GM21786 (cell line): Measurements from ENCODE around the gene MMP25.
"Not testable (repeated sequence)": the region's sequence is repeated elsewhere in the genome, so short reads cannot be mapped to it uniquely, and the experiment has no call there.

Experiments
- ATAC-seq: cut with Tn5 transposase; IDR thresholded peaks from one replicate; pipeline ENCODE4 v1.9.1; 2021; ENCODE audit not compliant: unreplicated experiment

Gene MMP25

DNA sequence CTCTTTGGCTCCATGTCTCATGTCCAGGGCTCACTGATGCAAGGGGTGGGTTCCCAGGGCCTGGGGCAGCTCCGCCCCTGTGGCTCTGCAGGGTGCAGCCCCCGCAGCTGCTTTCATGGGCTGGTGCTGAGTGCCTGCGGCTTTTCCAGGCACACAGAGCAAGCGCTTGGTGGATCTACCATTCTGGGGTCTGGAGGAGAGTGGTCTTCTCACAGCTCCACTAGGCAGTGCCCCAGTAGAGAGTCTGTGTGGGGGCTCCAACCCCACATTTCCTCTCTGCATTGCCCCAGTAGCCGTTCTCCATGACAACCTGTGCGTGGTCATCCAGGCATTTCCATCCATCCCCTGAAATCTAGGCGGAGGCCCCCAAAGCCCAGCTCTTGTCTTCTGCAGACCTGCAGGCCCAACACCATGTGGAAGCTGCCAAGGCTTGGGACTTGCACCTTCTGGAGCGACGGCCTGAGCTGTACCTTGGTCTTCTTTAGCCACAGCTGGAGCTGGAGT is 24.3 kb downstream of the MMP25 start:
- ATAC-seq = no peak

DNA sequence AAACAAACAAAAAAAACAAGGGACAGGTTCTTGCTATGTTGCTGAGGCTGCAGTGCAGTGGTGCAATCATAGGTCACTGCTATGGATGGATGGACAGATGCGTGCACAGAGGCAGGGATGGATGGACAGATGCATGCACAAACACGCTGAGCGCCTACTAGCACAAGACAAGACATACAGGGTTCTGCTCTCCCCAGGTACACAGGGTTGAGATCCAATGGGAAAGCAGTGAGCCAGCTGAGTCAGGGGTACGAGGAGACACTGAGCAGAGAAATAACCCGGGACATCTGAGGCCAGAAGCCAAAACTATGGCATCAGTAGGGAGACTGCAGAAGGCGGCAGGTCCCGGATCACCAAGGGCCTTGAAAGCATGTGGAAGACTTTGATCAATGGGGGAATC is 25.3 kb downstream of the MMP25 start:
- ATAC-seq = no peak

DNA sequence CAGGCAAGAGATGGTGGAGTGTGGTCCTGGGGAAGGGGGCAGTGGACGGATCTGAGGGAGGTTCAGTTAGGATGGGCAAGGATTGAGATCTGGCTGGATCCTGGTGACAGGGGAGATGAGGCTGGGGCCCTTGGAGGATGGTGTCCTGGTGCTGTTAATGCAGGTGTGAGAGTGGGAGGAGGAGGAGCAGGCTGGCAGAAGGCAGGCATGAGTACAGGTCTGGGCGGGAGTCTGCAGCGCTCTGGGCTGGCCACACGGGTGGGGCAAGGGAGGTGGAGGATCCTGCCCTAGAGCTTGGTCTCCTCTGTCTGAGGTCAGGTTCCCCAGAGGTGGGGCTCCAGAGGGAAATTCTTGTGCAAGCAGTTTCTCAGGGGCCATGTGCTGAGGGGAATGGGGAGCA is 25.8 kb downstream of the MMP25 start:
- not testable (repeated sequence) for ATAC-seq

DNA sequence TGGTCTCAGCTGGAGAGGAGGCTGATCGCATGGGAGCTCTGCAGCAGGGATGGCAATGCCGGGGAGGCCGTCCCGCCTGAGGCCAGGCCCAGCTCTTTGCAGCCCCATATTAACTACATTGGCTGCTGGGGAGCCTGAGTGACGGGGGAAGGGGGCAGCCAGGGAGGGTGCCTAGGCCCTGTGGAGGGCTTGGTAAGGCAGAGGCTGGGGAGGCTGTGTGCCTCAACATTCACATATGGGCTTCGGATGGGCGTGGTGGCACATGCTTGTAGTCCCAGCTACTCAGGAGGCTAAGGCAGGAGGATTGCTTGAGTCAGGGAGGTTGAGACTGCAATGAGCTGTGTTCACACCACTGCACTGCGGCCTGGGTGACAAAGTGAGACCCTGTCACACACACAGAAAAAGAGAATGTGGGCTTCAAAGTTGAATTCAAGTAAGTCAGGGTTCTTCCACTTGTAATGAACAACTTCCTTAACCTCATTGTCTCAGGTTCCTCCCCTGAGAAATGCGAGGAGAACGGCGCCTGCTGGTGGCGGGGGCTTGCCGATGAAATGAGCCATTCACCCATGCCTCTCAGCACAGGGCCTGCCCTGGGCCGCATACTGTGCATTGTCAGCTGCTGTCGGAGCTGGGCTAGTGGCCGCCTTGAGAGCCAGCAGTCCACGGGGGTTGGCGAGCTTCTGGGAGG is 26.4 kb downstream of the MMP25 start:
- ATAC-seq = not testable (repeated sequence)

DNA sequence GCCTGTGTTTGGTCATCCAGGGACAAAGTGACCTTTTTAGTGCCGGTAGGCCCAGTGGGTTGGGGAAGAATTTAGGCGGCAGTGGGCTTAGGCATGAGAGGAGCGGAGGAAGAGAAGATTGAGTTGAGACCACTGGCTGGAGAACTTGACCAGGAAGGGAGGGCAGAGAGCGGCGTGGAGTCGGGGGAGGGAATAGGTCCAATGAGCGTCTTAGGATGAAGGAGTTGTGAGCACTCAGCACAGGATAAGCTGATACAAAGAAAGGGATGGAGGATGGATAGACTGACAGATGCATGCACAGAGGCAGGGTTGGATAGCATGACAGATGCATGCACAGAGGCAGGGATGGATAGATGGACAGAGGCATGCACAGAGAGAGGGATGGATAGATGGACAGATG is 27.1 kb downstream of the MMP25 start:
- ATAC-seq = no peak

DNA sequence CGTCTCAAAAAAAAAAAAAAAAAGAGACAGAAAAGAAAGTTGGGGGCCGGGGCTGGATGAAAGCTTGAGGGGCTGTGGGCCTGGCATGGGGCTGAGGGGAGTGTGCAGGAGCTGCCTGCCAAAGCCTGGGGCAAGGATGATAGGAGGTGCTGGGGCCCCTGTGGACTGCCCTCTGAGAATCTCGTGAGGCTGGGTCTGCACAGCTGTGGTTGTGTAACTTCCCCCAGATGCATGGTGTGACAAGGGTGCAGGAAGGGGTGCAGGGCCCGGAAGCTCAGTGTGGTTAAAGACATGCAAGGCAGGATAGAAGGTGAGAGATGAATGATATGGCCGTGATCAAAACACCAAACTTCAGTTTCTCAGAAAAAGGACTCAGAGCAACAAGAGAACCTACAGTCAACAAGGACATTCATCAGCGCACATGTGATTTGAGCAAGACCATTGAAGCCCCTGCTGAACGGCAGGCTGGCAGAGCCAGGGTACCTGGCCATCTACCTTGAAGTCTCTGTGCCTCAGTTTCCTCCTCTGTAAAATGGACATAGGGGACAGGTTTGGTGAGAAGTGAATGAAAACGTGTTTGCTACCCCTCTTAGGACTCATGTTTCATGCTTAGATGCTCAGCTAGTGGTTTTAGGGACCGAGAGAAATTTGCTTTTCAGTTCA is 28.6 kb downstream of the MMP25 start:
- peak; percentile 84 for ATAC-seq

DNA sequence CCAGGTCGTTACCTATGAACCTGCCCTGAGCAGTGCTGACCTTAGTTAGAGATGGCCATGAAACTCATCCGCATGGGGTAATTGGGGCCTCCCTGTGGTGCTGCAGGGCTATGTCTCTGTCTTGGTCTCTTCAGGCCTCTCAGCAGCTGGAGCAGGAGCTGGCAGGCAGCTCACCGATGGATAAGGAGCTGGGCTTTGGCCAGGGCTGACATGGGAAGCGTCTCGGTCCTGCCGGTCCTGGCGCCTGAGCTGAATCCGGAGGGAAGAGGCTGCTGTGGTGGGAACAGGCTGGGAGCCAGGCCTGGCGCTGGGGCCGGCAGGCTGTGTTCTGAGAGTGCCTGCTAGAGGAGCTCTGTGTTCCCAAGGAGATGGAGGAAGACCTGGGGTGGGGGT is 29.2 kb downstream of the MMP25 start:
- ATAC-seq = no peak

DNA sequence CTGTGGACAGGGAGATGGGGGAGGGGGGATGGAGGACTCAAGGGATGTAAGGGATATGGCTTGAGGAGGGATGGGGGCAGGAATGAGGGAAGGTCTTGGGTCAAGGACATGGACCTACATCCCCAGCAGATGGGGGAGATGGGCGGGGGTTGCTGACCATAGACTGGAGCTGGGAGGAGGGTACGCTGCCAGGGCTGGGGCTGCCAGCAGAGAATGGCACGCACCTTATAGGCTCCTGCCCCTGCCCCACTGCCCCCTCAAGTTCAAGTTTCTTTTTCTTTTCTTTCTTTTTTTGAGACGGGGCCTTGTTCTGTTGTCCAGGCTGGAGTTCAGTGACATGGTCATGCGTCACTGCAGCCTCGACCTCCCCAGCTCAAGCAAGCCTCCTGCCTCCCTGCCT is 29.6 kb downstream of the MMP25 start:
- ATAC-seq = not testable (repeated sequence)

DNA sequence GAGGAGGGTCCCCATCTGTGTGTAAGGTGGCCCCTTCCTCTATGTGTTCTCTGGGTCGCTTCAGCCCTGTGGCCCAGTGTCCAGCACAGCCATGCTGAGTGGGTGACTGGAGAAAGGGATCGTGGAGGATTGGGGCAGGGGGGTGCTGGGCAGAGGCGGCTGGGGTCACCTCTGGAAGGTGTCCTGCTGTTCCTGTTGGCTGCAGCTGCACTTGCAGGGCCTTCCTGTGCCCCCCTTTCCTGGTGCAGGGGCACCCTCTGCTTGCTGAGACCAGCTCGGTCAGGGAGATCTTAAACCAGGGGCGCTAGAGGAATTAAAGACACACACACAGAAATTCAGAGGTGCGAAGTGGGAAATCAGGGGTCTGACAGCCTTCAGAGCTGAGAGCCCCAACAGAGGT is 30.2 kb downstream of the MMP25 start:
- no peak for ATAC-seq

DNA sequence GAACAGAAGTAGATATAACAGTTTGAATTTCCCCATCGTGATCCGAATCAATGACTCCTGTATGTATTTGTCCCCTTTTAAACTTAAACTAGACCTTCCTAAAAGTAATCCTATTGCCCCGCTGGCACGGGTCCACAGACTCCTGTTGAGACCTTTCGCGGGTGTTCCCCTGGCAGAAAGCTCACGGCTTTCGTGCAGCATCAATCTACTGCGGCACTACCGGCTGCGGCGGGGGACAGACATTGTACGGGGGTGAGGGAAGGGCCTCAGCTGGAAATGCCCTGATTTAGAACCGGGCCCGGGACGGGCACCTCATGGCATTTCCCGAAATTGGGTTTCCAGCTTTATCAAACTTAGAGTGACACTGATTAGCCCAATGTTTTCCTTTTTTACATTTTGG is 33.7 kb downstream of the MMP25 start:
- no peak for ATAC-seq

DNA sequence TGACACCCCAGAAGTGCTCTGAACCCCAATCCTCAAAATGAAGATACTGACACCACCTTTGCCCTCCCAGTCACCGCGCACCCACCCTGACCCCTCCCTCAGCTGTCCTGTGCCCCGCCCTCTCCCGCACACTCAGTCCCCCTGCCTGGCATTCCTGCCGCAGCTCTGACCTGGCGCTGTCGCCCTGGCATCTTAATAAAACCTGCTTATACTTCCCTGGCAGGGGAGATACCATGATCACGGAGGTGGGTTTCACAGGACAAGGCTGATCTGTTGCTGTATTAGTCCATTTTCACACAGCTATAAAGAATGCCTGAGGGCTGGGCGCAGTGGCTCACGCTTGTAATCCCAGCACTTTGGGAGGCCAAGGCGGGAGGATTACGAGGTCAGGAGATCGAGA is 35.6 kb downstream of the MMP25 start:
- not testable (repeated sequence) for ATAC-seq

DNA sequence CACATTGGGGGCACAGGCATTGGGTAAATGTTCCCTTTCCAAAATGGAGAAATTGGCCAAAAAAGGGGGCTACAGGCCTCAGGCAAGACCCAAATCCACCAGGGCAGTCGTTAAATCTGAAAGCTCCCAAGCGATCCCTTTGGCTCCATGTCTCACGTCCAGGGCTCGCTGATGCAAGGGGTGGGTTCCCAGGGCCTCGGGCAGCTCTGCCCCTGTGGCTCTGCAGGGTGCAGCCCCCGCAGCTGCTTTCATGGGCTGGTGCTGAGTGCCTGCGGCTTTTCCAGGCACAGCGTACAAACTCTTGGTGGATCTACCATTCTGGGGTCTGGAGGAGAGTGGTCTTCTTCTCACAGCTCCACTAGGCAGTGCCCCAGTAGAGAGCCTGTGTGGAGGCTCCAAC is 37.0 kb downstream of the MMP25 start:
- ATAC-seq = not testable (repeated sequence)

DNA sequence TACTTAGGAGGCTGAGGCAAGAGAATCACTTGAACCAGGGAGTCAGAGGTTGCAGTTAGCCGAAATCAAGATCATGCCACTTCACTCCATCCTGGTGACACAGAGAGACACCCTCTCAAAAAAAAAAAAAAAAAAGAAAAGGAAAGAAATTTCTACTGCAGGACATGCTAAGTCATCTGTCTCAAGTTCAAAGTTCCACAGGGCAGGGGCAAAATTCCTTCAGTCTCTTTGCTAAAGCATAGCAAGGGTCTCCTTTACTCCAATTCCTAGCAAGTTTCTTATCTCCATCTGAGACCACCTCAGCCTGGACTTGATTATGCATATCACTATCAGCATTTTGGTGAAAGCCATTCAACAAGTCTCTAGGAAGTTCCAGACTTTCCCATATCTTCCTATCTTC is 38.1 kb downstream of the MMP25 start:
- no peak for ATAC-seq

DNA sequence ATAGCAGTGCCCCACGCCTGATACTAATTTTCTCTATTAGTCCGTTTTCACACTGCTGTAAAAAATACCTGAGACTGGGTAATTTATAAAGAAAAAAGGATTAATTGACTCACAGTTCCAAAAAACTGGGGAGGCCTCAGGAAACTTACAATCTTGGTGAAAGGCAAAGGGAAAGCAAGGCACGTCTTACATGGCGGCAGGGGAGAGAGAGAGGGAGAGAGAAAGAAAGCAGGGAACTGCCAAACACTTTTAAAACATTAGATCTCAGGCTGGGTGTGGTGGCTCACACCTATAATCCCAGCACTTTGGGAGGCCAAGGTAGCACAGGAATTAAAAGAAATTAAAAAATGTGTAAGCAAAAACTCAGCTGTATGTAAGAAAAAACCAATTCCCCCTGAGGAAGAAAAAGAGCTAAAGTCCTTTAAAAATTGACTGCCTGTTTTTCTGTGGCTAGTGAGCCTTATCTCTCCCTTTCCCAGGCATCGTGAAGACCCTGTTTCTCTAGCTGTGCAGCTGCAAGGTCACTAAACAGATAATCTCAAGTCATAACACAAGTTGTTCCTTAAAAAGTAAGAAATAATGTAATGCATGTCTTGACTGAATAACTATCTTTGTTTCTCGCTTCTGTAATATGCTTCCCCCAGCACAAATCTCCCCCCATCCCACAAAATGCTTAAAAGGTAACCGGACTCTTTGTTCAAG is 38.8 kb downstream of the MMP25 start:
- no peak for ATAC-seq

DNA sequence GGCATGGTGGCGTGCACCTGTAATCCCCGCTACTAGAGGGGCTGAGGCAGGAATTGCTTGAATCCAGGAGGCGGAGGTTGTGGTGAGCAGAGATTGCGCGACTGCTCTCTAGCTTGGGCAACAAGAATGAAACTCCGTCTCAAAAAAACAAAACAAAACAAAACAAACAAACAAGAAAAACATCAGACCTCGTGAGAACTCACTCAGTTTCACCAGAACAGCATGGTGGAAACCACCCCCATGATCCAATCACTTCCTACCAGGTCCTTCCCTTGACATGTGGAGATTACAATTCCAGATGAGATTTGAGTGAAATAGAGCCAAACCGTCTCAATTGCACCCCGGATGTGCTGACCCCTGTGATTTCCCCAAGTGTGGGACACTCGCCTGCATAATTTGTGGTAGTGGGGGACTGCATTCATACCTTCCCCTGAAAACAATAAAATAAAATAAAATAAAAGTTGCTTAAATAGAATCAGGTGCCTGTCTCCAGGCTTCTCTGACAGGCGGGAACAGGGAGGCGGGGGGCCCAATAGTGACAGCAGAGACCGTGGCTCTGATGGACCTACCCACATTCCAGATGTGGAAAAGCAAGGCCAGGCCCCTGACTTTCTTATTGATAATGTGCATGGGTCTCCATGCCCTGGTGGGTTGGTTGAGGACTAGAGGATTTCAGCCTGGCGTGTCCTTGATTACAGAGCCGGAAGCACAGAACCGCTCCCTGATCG is 39.7 kb downstream of the MMP25 start:
- no peak for ATAC-seq

DNA sequence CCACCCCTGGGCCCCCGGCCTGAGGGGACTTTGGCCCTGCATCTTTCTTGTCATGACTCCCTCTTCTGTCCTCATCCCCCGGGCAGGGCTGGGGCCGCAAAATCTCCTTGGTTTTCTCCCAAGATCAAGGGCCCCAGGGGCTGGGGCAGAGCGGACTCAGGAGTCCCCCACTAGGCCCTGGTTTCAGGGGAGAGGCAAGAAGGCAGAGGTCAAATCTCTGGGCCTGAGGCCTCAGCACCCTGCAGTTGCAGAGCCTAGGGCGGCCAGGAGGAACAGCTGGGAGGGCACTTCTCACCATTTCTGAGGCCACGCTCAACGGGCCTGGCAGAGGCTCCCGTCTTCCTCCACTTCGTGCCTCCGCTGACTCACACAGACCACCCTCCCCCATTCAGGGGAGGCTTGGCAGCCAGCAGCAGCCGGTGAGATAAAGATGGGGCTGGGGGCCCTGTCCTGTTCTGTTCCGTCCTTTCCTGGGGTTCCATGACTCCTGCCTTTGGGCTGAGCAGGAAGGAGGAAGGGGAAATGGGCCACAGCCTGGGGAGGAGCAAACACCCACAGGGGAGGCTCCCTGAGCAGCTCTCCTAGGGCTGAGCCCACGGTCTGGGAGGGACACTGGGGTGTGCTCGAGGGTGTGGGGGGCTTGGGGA is 40.4 kb downstream of the MMP25 start:
- ATAC-seq = no peak

DNA sequence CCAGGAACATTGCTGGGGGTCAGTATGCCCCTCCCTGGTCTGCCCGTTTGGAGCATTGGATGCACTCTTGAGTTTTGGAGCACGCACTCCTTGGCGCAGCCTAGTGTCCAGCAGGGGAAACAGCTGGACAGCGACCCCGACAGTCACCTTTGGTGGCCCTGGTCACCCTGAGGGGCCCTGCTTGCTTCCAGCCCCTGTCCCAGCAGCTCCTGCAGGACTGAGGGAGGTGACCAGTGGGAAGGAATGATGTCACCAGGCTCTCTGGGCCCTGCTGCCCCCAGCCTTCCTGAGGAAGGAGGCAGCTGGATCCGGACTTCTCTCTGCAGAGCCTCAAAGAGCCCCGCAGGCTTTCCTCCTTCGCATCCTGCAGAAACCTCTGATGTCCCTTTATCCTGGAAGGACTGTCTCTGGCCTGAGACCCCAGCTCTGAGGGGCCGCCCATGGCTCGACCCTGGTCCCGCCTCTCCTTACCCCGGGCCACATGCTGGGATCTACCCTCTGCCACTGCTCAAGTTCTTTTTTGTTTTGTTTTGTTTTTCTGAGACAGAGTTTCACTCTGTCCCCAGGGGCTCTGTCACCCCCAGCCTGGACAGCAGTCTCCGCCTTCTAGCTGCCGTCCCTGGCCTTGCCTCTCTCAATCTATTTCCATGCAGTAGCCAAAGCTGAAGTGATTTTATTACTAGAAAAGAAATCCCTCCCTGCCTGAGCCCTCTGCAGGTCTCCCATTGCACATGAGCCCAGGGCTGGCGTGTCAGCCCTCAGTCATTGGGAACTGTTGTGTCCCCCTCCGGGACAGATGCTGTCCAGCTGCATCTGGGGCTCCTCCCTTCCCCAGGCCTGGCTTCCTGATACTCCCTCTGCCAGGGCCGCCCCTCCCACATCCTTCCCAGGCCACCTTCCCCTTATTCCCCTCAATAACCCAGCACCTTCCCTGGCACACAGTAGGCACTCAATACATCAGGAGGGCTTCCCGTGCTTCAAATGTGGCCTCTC is 41.2 kb downstream of the MMP25 start:
- ATAC-seq = no peak

DNA sequence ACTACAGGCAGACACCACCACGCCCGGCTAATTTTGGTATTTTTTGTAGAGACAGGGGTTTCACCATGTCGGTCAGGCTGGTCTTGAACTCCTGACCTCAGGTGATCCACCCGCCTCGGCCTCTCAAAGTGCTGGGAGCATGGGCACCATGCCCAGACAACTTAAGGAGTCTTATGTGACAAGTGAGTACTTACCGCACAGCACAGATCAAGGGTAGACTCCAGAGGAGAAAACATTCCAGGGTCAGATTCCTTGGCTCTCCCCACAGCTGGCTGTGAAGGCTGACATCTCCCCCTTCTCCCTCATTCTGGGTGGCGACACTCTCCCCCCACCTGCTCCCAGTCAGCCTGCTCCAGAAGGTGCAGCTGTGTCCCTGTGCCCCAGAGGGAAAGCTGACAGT is 42.1 kb downstream of the MMP25 start:
- ATAC-seq = no peak

DNA sequence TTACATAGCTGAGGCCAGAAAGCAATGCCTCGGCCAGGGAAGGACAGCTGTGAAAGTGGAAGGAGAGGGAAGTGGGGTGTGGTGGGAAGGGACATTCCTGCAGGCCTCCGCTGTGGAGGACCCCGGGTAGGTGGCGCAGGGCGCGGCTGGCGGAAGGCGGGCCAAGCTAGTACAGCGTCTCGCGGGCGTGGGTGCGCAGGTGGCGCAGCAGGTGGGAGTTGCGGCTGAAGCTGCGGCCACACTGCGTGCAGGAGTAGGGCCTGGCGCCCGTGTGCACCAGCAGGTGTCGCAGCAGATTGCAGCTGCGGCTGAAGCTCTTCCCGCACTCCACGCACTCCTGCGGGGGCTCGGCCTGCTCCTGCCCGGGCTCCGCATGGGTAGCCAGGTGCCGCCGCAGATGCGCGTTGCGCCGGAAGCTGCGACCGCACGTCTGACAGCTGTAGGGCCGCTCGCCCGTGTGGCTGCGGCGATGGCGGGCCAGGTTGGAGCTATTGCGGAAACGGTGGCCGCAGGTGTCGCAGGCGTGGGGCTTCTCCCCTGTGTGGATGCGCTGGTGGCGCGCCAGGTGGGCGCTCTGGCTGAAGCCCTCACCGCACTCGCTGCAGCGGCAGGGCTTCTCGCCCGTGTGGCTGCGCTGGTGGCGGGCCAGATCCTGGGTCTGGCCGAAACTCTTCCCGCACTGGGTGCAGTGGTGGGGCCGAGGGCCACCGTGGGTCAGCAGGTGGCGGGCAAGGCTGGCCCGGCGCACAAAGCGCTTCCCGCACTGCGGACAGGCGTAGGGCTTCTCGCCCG is 42.8 kb downstream of the MMP25 start:
- ATAC-seq = no peak
